Omental fat pad (tissue), 4 donors: ENCODE data around the gene MYH10. TPM values are rescaled to one million over a fixed set of nuclear protein-coding genes. Genes with fewer than 3 reads are reported as not detected.

Experiments used
- ATAC-seq: fragments of 150-250 bp; one replicate; pipeline ENCODE4 v1.9.1; 2016; ENCODE audit warnings: mild to moderate bottlenecking, moderate library complexity; ENCODE audit not compliant: low FRiP score
- DNase-seq: peaks from one replicate; pipeline ENCODE4 v3.0.0-alpha.2; 2019; ENCODE audit warnings: low spot score
- CTCF ChIP-seq, 3 donors: fragments of 450-650 bp; IDR thresholded peaks; one replicate each; pipeline ENCODE4 v1.5.1; 2016 to 2017; ENCODE audit warnings: antibody characterized with exemption in 3 of 3, mild to moderate bottlenecking in 3 of 3, moderate library complexity in 2 of 3
- total RNA-seq, 4 donors: library from RNA; depleted of rRNA; stranded (reverse); fragments of >200 nt; gene quantifications; one replicate each; pipeline ENCODE4 v1.1.0, GENCODE V29; 2016

The MYH10 gene
- total RNA-seq, 4 donors from 2014 or later, result 41.1 to 99.3 (median 51.8) TPM

- DNase-seq (no peak), ATAC-seq (no peak)
- TF ChIP-seq CTCF (IDR thresholded peaks at IDR 0.05), result no peak
These were observed 143.3 kb downstream of the MYH10 start for GRCh38 chr17:8487130-8487645.

- ATAC-seq (no peak), DNase-seq (no peak)
- TF ChIP-seq CTCF (IDR thresholded peaks at IDR 0.05), result no peak
These were observed 145.0 kb downstream of the MYH10 start for GRCh38 chr17:8485491-8485890.

- ATAC-seq, result no peak
- TF ChIP-seq CTCF (IDR thresholded peaks at IDR 0.05), result no peak
- DNase-seq, result no peak
These were observed 146.1 kb downstream of the MYH10 start for GRCh38 chr17:8484465-8484864.

GRCh38 chr17:8482546-8482945, 148.0 kb downstream of the MYH10 start:
- DNase-seq, result no peak
- TF ChIP-seq CTCF (IDR thresholded peaks at IDR 0.05), result no peak
- no peak for ATAC-seq

GRCh38 chr17:8481703-8482102, 148.8 kb downstream of the MYH10 start:
- no peak for ATAC-seq
- no peak for TF ChIP-seq CTCF (IDR thresholded peaks at IDR 0.05)
- no peak for DNase-seq

- DNase-seq (no peak), ATAC-seq (no peak)
- TF ChIP-seq CTCF (IDR thresholded peaks at IDR 0.05), result no peak
These were observed 149.4 kb downstream of the MYH10 start for GRCh38 chr17:8481089-8481488.
